Lung microvascular endothelial cell (primary cell): ENCODE data around the gene IGF2R. TPM values are rescaled to one million over a fixed set of nuclear protein-coding genes. Genes with fewer than 3 reads are reported as not detected.
"Not testable (repeated sequence)": the region's sequence is repeated elsewhere in the genome, so short reads cannot be mapped to it uniquely, and the experiment has no call there.

Experiments used
- DNase-seq, 2 donors: peaks; one replicate each; pipeline versions ENCODE4 v3.0.0 to v3.0.0-alpha.2; 2010; ENCODE audit warnings: low read depth in 2 of 2
- total RNA-seq: library from RNA; depleted of rRNA; stranded (reverse); fragments of >200 nt; gene quantifications from 2 replicates; pipeline ENCODE4 v1.2.1, GENCODE V29; 2014

IGF2R gene
- total RNA-seq, 1 donor from 2014 or later = 93.7 TPM

DNA sequence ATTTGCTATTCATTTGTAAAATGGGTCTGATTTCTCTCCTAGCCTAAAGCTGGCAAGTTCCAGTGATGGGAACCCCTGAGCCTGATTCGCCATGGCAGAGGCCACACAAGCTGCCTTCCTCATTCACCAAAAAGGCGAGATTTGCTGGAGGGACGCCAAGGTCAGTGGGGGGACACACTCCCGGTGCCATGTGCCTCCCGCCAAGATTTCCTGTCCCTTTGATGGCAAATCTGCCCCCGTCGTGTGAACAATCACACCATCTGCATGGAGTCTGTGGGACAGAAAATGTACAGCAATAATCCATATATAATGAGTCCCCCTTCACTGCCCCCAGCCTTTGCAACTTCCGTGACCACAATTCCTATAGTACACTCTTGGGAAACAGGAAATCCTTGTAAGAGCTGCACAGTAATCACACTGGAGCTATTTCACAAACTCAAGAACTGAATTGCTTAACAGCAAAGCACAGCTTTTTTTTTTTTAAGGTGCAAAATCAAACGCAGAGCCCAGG, 15.7 kb upstream of the IGF2R start:
- peak in 1 of 2 donors; percentile 61 for DNase-seq

DNA sequence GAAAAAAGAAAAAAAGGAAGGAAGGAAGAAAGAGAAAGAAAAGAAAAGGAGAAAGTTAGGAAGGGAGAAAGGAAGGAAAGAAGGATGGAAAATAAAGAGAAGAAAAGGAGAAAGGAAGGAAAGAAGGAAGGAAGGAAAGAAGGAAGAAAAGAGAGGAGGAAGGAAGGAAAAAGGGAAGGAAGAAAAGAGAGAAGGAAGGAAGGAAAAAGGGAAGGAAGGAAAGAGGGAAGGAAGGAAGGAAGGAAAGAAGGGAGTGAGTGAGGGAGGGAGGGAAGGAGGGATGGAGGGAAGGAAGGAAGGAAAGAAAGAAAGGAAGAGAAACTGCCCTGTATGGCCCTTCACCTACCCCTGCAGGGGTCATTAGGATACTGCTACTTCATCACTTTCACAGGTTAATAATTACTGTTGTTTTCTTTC, 12.9 kb upstream of the IGF2R start:
- DNase-seq = no peak

GRCh38 chr6:159957071-159957673, 11.7 kb upstream of the IGF2R start:
- DNase-seq = no peak

- DNase-seq = no peak
Measured at GRCh38 chr6:159959165-159959975, 9.5 kb upstream of the IGF2R start.

GRCh38 chr6:159959976-159960384, 8.9 kb upstream of the IGF2R start:
- no peak for DNase-seq

DNA sequence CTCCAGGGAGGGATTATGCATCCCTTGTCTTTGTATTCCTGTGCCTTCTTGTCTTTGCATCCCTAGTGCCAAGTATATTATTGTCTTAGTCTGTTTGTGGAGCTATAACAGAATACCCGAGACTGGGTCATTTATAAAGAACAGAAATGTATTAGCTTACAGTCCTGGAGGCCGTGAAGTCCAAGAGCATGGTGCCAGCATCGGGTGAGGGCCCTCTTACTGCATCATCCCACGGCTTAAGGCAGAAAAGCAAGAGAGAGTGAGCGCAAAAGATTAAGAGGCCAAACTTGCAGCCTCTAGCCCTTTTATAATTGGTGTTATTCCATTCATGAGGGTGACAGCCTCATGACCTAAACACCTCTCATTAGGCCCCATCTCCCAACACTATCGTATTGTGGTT, 8.4 kb upstream of the IGF2R start:
- no peak for DNase-seq

GRCh38 chr6:159961528-159961927, 7.4 kb upstream of the IGF2R start:
- DNase-seq = no peak

DNA sequence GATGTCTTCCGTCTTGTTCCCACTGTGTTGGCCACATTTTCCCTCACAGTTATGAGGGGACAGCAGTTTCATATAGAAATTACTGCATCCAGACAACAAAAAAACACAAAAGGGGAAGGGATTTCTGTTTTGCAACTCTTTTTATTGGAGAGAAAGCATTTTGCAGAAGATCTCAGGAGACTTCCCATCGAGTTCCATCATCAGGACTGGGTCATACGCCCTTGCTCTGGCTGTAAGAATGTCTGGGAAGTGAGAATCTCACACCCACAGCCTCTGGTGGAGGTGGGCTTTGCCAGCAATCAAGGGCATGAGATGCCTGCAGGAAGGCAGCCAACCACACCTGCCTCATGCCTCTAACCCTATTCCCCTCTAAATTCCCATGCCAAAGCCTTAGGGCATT, 5.8 kb upstream of the IGF2R start:
- no peak for DNase-seq

- no peak for DNase-seq
Measured at GRCh38 chr6:159964046-159964445, 4.8 kb upstream of the IGF2R start.

- DNase-seq = no peak
Measured at GRCh38 chr6:159966339-159966738, 2.5 kb upstream of the IGF2R start.

GRCh38 chr6:159966981-159967380, 1.9 kb upstream of the IGF2R start:
- DNase-seq = no peak

DNA sequence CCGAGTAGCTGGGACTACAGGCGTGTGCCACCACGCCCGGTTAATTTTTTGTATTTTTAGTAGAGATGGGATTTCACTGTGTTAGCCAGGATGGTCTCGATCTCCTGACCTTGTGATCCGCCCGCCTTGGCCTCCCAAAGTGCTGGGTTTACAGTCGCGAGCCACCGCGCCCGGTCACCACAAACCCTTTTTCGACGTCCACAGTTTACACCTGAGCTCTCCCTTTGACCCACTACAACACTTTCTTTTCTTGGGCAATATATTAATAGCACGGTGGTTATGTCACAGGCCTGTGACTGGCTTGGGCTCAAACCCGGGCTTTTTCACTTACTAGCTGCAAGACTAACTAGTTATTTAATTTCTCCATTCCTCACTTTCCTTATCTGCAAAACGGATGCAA, 1.3 kb upstream of the IGF2R start:
- not testable (repeated sequence) for DNase-seq

- DNase-seq = peak; percentile 39 to 44
Measured at GRCh38 chr6:159969204-159969912, 476 bp downstream of the IGF2R start.

- DNase-seq = peak; percentile 67 to 72
Measured at GRCh38 chr6:159969921-159970320, 1.0 kb downstream of the IGF2R start.

GRCh38 chr6:159970659-159971063, 1.8 kb downstream of the IGF2R start:
- no peak for DNase-seq

GRCh38 chr6:159971341-159972178, 2.7 kb downstream of the IGF2R start:
- no peak for DNase-seq

- DNase-seq = no peak
Measured at GRCh38 chr6:159972506-159973268, 3.8 kb downstream of the IGF2R start.

- DNase-seq = no peak
Measured at GRCh38 chr6:159973406-159973805, 4.5 kb downstream of the IGF2R start.

DNA sequence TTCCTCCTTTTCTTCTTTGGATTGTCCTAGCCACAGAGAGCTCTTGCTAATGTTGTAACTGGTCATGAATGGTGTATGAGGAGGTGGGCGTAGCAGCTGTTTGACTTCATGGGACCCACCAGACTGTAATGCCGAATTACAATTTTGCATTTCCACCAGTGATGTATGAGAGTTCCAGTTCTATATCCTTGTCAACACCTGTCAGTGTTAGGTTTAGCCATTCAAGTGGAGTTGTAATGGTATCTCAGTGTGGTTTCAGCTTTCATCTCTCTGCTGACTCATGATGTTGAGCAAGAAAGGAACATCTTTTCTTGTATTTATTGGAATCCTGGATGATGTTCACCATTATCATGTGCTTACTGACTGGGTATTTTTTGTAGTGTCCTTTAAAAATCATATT, 5.1 kb downstream of the IGF2R start:
- no peak for DNase-seq

DNA sequence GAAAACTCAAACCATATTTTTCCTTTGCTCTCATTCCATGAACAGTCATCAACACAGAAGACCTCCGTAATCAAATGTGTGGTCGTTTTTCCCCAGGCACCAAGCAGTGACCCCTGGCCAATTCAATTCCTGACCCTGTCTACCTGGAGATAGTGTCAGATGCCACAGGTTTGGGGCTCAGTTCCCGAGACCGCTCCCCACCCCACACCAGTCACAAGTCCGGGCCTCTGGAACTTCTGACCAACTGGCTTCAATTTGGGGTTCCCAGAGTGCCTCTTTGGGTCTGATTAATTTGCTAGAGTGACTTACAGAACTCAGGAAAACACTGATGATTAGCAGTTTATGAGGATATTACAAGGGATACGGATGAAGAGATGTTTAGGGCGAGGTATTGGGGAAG, 6.0 kb downstream of the IGF2R start:
- no peak for DNase-seq
